NOMO-1 treated with DMSO at 0.1 percent for 48 hours (cell line): ENCODE data around the gene CDC42BPA.

Experiments
- DNase-seq: peaks from one replicate; lab custom pipeline; 2025; ENCODE audit not compliant: unreplicated experiment; lab: John Stamatoyannopoulos, UW

The CDC42BPA gene

DNA sequence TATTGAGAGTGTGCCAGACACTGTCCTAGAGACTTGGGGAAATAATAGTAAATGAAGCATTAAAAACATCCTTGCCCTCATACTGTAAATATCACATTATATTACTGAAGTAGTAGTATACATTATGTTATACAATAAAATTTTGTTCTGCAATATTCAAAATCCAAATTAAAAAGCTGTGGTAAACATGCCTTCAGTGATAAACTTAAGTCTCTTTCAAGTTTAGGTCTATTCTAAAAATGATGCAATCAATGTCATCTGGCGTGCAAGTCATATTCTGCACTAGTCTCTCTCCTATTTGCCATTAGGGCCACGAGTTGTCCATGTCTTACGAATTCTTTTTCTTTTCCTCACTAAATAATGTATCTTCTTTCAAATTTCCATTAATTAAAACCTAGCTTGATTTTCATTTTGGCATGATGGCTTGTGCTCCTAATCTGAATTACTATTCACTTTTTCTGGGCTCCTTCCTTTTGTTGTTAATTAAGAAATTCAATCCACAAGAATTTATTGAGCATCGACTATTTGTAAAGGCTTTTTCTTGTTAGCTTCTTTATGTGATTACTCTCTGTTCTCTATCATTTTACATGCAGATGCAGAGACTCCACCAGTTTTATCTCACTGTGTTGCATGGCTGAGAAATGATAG is 247.5 kb downstream of the CDC42BPA start:
- no peak for DNase-seq

DNA sequence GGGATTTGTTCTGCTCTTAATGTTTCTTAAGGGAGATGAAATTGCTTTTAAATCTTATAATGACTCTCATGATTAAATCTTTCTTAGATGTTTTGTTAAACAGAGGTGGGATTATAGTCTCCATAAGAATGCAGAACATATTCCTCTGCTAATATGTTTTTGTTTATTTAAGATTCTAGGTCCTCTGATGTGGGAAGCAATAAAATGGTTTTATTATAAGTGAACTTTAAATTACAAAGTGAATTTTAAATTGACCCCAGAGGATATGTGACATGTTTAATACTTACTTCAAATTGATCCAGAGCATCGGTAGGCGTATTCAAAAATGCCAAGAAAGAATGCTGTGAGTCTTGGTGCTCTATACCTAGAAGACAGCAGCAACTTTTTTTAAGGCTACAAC is 248.8 kb downstream of the CDC42BPA start:
- DNase-seq = no peak

DNA sequence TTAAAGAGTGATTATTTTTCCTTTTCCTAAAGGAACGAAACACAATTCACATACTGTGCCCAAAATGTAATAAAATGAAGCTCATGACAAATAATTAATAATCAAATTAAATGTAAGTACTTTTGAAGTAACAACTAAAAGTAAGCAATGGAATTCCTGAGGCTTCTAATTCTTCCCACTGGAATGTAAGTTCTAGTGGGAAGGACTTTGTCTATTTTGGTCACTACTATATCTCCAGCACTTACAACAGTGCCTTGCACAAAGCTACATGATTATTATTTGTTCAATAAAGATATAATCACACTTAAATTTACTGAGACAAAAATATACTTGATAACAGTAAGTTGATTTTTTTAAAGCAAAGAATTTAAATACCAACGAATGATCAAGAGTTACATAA is 249.4 kb downstream of the CDC42BPA start:
- no peak for DNase-seq

DNA sequence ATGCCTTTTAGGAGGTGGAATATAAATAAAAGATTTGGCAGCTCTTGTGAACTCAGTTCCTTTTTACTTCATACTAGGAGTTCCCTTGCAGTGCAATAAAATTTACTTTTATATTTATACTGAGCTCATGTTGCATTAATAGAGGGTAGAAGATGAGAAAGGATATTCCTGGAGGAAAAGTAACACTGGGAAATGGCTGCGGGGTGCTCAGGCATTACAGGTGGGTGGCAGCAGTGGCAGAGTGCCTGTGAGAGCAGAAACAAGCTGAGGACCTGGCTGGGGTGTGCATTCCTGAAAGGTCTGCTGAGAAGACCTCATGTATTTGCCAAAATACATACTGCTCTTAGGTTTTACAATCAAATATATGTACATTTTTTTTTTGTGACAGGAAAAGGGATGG is 251.3 kb downstream of the CDC42BPA start:
- no peak for DNase-seq

DNA sequence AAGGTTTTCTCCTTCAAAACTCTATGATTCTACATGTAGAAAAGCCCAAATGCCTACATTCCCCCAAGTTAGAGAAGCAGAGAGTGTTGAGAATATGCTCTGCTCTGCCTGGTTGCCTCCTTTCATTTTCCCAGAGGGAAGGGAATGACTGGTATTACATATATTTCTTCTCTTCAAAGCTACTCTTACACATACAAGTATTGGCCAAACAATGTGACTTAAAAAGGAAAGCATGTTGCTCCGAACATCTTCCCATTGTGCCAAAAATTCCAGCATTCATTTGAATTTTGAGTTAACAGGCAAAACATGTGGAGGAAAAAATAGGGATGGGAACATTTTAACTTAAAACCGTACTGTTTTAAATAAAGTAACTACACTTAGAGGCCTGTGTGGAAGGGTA is 253.0 kb downstream of the CDC42BPA start:
- no peak for DNase-seq

DNA sequence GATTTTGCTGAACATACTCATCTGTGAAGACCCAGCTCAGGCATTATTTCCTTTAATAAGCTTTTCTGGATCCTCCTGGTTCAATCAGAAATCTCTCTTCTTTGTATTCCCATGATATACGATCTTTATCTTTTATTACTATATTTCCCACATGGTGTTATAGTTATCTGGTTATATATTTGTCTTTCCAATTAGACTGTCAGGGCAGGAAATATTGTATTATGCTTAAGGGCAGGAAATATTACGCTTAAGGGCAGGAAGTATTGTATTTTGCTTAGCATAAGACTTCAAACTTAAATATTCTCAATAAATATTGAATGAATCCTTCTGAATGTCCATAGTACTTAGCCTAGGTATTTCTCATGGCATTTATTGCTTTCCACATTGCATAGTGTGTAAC is 256.0 kb downstream of the CDC42BPA start:
- DNase-seq = no peak

DNA sequence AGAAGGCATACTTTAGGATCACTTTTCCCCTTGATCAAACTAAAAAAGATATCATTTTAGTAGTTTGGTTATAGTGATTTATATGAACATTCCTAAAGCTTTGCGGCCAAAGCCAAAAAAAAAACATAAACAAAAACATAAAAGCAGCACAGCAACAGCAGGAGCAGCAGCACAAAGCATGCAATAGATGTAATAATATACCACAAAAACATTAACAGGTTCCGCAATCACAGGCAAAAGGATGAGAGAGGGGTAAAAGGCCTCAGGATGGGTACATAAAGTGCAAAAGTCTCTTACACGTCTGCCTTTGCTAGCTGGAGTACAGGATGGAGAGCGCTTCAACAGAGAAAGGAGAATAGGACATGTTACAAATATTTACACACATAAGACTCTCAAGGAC is 259.2 kb downstream of the CDC42BPA start:
- DNase-seq = no peak

DNA sequence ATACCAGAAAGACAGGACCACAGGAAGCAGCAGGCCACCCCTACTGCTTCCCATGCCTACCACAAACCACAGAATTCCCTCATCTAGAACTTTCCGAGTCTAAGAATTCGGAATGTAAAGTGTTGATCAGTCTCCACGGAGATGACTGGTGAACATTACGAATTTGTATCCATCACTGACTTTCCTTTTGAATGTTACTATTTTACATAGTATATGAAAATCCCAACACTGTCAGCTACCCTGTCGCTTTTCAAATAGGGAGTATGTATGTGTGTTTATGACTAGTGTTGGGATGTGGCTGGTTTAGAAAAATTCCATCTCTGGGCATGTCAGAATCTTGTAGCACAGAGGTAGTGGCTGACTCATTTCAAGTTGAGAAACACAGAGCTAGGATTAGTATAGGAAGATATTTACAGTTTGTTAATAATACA is 260.0 kb downstream of the CDC42BPA start:
- no peak for DNase-seq

DNA sequence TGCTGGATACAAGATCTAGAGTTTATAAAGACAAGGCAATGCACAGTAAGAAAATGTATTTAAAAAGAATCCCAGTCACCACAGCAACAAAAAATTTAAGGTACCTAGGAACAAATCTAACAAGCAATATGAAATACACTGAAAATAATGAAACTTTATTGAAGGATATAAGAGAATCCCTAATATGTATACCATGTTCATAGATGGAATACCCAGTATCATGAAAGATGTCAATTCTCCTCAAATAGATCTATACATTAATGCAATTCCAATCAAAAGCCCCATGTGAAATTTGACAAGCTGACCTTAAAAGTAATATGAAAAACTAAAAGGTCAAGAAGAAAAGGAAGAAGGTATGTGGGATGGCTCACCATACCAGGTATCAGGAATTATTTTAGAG is 269.0 kb downstream of the CDC42BPA start:
- DNase-seq = no peak

DNA sequence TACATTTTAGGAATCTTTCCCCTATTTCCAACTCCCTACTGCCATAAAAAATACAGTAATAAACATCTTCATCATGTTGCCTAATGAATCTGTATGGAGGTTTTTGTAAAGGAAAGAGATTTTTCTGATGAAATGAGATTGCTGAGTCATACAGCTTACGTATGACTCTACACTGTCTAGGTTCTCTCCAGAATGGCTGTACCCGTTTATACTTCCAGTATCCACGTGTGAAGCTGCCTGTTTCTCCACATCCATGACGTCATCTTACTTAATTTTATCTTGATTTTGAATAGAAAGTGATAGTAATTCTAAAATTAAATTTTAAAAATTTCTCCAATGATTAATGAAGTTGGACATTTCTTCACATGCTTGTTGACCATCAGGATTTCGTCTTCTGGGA is 274.5 kb downstream of the CDC42BPA start:
- DNase-seq = no peak

DNA sequence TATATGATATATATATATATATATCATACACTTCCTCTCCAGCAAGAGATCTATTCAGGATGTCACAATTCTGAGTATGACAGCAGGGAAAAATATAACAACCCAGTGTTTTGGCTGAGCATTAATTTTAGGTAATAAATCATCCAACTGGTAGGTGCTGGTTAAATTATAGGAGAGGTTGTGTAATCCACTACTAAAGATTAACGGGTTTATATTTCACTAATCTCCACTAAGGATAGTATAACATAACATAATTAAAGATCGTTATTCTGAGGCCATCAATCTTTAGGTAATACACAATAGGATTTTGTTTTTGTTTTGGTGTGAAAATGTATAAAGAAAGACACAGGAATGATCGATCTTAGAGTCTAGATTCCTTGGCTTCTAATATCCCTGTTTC is 276.0 kb downstream of the CDC42BPA start:
- DNase-seq = peak; percentile 4

DNA sequence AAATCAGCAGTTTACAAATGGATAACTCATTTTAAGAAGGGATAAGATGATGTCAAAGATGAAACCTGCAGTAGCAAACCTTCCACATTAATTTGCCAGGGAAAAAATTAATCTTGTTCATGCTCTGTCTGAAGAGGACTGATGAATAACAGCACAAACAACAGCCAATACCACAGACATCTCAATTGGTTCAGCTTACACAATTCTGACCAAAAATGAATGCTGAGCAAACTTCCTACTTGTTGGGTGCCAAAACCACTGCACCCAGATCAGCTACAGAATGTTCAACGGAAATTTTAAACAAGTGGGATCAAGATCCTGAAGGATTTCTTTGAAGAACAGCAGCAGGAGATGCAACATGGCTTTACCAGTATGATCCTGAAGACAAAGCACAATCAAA is 279.9 kb downstream of the CDC42BPA start:
- no peak for DNase-seq

DNA sequence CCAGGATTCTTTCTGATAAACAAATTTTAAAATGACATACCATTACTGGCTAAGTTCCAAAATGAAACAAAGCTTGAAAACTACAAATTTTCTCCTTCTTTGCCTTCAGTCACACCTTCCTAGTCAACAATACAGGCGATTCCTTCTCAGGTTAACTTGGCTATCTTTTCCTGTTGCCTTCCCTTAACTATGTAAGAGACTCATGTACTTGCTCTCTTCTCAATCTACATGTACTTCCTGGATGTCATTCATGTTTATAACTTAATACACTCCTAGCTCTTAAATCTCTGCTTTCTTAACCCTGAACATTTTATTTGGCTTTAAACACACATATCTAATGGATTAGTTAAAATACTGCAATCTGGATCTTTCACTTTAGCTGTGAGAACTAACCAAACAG is 281.2 kb downstream of the CDC42BPA start:
- DNase-seq = no peak

DNA sequence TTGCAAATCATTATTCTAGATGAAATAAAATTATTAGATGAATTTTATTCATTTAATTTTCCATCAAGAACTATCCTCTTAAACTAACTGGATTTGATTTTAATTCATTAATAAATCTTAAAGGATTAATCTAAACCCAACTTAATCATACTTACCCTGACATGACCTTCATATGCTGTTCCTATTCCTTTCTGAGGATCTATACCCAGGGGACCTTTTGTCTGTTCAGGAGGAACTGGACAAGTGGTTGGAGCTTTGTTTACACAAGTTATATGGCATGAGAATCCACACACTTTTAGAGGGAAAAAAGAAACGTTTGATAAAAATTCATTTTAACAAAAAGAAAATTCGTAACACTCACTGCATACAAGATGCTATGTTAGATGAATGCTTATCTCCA is 283.0 kb downstream of the CDC42BPA start:
- DNase-seq = no peak

DNA sequence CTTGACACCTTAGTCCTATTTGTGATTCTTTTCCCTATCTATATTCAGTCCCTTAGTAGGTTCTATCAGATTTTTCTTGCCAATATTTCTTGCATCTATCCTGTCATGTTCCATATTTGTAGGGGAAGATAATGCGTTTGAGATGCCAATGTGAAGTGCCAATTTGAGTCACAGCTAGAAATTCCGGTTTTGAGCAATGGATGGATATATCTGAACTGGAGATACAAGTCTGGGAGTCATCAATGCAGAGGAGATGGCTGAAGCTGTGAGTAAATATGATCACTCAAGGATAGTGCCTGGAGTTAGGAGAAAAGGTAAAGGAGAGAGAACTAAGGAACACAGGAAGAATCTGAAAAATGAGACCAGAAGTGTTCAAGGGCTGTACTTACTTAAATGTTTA is 284.4 kb downstream of the CDC42BPA start:
- DNase-seq = no peak

DNA sequence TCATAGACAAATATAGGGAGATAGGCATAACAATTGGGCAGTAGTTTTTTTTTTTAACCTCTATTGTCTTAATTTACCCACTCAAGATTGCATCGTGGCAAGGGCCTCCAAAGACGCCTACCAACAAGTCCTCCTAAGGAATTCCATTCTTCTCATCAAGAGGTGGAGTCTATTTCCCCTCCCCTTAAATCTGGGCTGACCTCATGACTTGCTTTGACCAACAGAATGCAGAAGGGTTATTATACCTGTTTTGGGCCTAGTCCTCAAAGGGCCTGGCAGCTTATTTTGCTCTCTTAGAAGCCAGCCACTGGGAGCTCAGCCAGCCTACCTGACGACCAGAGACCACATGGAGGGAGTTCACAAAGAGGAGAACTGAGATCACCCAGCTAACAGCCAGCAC is 285.9 kb downstream of the CDC42BPA start:
- no peak for DNase-seq

DNA sequence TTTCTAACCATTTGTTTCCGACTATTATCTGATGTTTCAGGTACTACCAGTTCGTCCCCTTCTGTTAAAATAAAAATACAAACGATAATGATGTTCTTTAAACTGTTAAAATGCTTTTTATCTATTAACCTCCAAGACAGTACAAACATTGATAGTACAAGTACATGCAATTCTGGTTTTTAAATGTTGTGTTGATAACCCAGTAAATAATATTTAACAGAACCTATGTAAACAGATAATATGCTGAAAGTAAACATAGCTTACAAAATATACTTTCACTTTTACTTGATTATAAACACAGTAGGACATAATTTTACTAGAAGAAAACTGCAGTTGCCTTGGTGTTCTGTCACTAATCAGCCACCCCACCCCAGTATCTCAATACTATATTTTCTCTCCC is 301.3 kb downstream of the CDC42BPA start:
- DNase-seq = no peak

DNA sequence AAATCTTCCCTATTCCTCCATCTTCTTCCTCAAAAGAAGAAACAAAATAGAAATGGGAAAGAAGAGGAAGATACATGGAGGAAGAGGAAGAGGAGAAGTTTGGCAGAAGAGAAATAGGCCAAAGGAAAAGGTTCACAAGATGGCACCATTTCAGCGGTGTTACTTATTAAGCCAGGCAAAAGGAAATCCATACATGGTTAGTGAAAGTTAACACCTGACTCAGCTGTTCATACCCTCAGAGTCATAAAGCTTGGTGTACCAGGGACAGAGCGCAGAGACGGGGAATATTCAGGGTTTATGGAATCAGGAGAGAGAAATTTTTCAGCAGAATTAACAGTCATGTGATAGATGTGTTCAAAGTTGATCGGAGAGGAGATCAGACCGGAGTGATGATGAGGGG is 307.6 kb downstream of the CDC42BPA start:
- no peak for DNase-seq

DNA sequence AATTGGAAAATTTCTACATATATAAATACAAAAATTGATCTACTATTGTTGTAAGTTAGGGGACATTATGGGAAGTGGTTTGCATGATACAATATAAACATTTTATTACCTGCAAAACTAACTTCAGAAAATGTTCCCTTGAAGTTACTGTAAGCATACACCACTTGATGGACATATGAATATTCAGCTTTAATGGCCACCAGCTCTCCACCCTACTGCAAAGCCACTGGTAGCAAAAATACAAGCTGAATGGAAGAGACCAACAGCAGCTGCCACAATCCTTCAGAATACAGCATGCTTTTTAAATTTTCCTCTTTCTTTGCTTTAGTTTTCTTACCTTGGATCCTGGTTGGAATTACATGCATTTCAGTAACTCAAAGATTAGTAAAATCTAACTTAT is 308.4 kb downstream of the CDC42BPA start:
- DNase-seq = no peak

DNA sequence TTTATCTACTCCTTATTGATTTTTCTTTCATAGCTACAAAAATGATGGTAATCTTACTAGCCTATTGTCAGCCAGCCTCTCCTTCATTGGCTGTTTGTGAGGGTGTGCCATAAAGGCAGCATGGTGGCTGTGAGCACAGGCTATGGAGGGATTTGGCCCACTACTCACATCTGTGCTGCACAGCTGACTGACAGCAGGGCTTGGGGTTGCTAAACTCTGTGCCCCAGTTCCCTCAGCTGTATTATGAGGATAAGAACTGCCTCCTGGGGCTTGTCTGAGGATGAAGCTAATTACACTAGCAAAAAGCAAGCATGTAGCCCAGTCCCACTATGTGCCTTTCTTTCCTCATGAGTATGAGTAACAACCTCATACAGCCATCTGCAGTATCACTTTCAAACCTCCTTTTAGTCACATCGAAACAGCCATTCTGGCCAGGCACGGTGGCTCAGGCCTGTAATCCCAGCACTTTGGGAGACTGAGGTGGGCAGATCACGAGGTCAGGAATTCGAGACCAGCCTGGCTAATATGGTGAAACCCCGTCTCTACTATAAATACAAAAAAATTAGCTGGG is 312.0 kb downstream of the CDC42BPA start:
- no peak for DNase-seq

DNA sequence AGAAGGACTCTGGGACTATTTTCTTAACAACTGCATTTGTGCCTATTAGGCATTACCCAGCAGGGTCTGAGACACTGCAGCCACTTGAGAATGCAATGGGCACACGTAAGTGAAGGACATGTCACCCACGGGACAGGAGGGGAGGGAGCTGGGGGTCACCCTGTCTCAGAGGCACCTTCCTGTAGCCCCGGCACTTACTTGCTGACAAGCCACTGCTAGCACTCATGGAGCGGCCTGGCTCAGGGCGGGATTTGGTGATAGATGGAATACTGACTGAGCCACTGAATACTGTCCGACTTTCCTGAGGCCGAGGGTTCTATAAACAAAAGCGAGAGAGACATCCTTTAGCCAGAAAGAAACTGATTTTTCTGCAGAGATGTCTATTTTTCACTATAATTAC is 313.5 kb downstream of the CDC42BPA start:
- DNase-seq = no peak

DNA sequence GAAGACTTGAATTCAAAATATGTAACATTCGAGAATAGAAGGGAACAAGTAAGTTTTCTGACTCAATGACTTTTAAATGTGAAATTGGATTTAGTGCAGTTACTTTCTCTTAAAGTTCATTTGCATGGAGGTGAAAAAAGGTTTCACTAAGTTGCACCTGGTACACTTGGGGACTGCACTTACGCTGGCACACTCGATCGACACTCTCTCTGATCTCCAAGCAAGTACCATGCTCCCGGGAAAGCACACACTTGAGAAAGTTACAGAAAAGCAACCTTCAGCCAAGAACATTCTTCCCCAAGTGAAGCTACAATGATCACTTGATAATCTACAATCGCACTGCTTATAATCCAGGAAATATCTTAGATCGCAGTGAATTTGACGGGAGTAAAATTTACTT is 315.1 kb downstream of the CDC42BPA start:
- DNase-seq = no peak

DNA sequence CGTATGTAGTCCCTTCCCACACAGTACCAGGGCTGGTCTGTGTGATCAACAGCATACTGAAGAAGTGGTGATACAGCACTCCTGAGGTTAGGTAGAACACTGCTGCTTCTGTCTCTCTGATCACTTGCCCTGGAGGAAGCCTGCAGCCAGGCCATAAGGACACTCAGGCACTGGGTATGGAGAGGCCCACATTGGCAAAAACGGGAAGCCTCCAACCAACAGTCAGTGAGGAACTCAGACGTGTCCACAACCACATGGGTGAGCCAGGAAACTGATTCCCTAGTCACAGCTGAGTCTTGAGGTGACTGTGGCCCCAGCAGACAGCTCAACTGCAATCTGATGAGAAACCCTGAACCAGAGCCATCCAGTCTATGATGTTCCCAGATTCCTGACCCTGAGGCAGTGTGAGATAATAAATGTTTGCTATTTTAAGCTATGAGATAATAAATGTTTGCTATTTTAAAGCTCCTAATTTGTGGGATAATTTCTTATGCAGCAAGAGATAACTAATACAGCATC is 315.7 kb downstream of the CDC42BPA start:
- DNase-seq = peak; percentile 9
